ENCODE measurements around the gene CCDC192.

GRCh38 chr5:127834094-127834531 lies 130.9 kb downstream of the CCDC192 start:
- TF ChIP-seq CTCF (IDR thresholded peaks at IDR 0.05) (no peak), POLR2A (IDR thresholded peaks at IDR 0.05) (no peak)
